ENCODE data around the gene C4orf51.
"Not testable (repeated sequence)": the region's sequence is repeated elsewhere in the genome, so short reads cannot be mapped to it uniquely, and the experiment has no call there.

The C4orf51 gene

DNA sequence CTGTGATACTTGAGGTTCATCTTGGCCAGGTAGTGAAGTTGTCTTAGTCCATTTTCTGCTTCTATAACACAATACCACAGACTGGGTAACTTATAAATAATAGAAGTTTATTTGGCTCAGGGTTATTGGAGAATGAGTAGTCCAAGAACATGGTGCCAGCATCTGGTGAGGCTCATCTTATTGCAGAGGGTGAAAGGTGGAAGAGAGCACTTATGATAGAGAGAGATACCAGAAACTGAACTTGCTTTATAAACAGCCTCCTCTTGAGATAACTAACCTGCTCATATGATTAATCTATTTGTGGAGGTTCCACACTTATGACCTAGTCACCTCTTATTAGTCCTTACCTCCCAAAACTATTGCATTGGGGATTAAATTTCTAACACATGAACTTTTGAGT lies 1.6 kb downstream of the C4orf51 start:
- in situ Hi-C loops (cut with MboI; ENCODE audit: low sequenced_read_pairs, unreplicated experiment), result no loop called here

DNA sequence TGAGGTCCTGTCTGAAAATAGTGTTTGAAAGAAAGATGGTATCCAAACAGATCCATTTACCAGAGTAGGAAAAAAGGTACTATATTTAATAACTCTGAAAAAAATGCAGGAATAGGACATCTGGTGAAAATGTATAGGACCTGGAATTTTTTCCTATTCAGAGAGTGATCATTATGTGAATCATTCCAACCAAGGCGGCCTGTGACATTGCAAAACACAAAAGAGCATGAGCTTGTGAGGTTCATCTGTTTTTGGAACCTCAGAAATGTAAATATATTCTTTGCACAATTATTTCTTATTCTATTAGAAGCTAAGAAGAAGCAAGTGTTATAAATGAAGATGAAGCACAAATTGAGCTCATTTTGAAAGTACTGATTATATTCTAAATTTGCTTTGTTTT lies 2.0 kb downstream of the C4orf51 start:
- TF ChIP-seq, protein P1, sequence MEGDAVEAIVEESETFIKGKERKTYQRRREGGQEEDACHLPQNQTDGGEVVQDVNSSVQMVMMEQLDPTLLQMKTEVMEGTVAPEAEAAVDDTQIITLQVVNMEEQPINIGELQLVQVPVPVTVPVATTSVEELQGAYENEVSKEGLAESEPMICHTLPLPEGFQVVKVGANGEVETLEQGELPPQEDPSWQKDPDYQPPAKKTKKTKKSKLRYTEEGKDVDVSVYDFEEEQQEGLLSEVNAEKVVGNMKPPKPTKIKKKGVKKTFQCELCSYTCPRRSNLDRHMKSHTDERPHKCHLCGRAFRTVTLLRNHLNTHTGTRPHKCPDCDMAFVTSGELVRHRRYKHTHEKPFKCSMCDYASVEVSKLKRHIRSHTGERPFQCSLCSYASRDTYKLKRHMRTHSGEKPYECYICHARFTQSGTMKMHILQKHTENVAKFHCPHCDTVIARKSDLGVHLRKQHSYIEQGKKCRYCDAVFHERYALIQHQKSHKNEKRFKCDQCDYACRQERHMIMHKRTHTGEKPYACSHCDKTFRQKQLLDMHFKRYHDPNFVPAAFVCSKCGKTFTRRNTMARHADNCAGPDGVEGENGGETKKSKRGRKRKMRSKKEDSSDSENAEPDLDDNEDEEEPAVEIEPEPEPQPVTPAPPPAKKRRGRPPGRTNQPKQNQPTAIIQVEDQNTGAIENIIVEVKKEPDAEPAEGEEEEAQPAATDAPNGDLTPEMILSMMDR (IDR thresholded peaks at IDR 0.05; ENCODE audit: borderline replicate concordance, control extremely low read depth, extremely low read depth, insufficient read depth, missing control alignments), result no peak
- DNase-seq (ENCODE audit: low spot score), result no peak
- in situ Hi-C loops (cut with MboI; ENCODE audit: low sequenced_read_pairs, unreplicated experiment), result no loop called here

More for the DNA sequence above, 1.6 kb downstream of the C4orf51 start:
- TF ChIP-seq, protein P1 (IDR thresholded peaks at IDR 0.05; ENCODE audit: borderline replicate concordance, control extremely low read depth, extremely low read depth, insufficient read depth, missing control alignments), result no peak
- no peak for DNase-seq (ENCODE audit: low spot score)

DNA sequence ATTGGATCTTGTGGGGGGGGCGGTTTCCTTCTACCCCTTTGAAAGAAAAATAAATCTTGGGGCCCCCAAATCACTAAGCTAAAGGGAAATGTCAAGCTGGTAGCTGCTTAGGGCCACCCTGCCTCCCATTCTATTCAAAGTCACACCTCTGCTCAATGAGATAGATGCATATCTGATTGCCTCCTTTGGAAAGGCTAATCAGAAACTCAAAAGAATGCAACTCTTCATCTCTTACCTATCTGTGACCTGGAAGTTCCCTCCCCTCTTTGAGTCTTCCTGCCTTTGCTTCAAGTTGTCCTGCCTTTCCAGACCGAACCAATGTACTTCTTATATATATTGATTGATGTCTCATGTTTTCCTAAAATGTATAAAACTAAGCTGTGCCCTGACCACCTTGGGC lies 7.0 kb downstream of the C4orf51 start:
- DNase-seq (ENCODE audit: low spot score), result no peak
- in situ Hi-C loops (cut with MboI; ENCODE audit: low sequenced_read_pairs, unreplicated experiment), result no loop called here
- TF ChIP-seq, protein P1 (IDR thresholded peaks at IDR 0.05; ENCODE audit: borderline replicate concordance, control extremely low read depth, extremely low read depth, insufficient read depth, missing control alignments), result no peak

DNA sequence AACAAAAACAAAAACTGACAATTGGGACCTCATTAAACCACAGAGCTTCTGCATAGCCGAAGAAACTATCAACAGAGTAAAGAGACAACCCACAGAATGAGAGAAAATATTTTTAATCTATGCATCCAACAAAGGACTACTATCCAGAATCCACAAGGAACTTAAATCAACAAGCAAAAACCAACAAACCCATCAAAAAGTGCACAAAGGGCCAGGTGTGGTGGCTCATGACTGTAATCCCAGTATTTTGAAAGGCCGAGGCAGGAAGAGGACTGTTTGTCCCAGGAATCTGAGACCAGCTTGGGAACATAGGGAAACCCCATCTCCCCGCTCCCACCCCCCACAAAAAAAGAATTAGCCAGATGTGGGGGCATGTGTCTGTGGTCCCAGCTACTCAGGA lies 10.7 kb downstream of the C4orf51 start:
- TF ChIP-seq, protein P1 (IDR thresholded peaks at IDR 0.05; ENCODE audit: borderline replicate concordance, control extremely low read depth, extremely low read depth, insufficient read depth, missing control alignments), result no peak
- in situ Hi-C loops (cut with MboI; ENCODE audit: low sequenced_read_pairs, unreplicated experiment), result no loop called here
- DNase-seq (ENCODE audit: low spot score), result no peak

DNA sequence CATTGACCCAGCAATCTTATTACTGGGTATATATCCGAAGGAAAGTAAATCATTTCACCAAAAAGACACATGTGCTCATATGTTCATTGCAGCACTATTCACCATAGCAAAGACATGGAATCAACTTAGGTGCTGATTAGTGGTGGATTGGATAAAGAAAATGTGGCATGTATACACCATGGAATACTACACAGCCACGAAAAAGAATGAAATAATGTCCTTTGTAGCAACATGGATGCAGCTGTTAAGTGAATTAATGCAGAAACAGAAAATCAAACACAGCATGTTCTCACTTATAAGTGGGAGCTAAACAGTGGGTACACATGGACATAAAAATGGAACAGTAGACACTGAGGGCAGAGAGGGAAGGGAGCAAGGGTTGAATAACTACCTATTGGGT lies 11.5 kb downstream of the C4orf51 start:
- in situ Hi-C loops (cut with MboI; ENCODE audit: low sequenced_read_pairs, unreplicated experiment); DNase-seq (ENCODE audit: low spot score): not testable (repeated sequence)

DNA sequence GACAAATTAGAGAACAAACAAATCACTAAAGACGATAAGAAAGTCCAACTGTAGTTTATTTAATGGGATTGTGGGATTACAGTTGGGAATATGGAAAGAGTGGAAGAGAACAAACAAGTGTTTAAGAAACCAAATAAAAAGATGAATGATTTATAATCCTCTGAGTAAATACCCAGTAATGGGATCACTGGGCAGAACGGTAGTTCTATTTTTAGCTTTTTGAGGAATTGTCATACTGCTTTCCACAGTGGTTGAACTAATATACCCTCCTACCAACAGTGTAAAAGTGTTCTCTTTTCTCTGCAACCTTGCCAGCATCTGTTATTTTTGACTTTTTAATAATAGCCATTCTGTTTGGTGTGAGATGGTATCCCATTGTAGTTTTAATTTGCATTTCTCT lies 15.0 kb downstream of the C4orf51 start:
- TF ChIP-seq, protein P1 (IDR thresholded peaks at IDR 0.05; ENCODE audit: borderline replicate concordance, control extremely low read depth, extremely low read depth, insufficient read depth, missing control alignments), result no peak
- no peak for DNase-seq (ENCODE audit: low spot score)
- in situ Hi-C loops (cut with MboI; ENCODE audit: low sequenced_read_pairs, unreplicated experiment), result no loop called here

DNA sequence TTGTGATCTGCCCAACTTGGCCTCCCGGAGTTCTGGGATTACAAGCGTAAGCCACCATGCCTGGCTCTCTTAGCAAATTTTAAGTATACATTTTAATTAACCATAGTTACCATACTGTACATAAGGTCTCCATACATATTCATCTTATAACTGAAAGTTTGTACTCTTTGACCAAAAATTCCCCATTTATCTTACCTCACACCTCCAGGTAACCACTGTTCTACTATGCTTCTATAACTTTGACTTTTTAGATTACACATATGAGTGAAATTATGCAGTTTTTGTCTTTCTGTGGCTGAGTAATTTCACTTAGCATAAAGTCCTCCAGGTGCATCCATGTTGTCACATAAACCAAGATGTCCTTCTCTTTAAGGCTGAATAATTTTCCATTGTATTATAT lies 17.4 kb downstream of the C4orf51 start:
- DNase-seq (ENCODE audit: low spot score), result no peak
- in situ Hi-C loops (cut with MboI; ENCODE audit: low sequenced_read_pairs, unreplicated experiment), result no loop called here
- TF ChIP-seq, protein P1 (IDR thresholded peaks at IDR 0.05; ENCODE audit: borderline replicate concordance, control extremely low read depth, extremely low read depth, insufficient read depth, missing control alignments), result no peak

All from GM13976 (cell line).